Neutrophil (primary cell): ENCODE data around the gene PLCG1.

Experiments used
- H3K27ac ChIP-seq: fragments of 200-600 bp; sonication (generic); 2 replicates; pipeline ENCODE4 v1.5.1; 2016; ENCODE audit warnings: mild to moderate bottlenecking, moderate library complexity
- H3K27me3 ChIP-seq: fragments of 200-600 bp; sonication (generic); 2 replicates; pipeline ENCODE4 v1.6.0; 2016; ENCODE audit warnings: mild to moderate bottlenecking
- H3K36me3 ChIP-seq: fragments of 200-600 bp; sonication (generic); 2 replicates; pipeline ENCODE4 v1.5.1; 2017
- H3K4me1 ChIP-seq, 2 experiments: fragments of 200-600 bp in 1 of 2; sonication (generic) in 1 of 2; 1 replicate in 1 of 2; 2 replicates in 1 of 2; pipeline versions ENCODE4 v1.5.1 to v1.6.1; 2013 to 2016; ENCODE audit warnings: low read depth in 1 of 2, low read length in 1 of 2, mild to moderate bottlenecking in 1 of 2, moderate library complexity in 1 of 2; ENCODE audit not compliant: control insufficient read depth in 1 of 2, insufficient read depth in 1 of 2
- H3K4me3 ChIP-seq, 2 experiments: fragments of 200-600 bp in 1 of 2; sonication (generic) in 1 of 2; 1 replicate in 1 of 2; 2 replicates in 1 of 2; pipeline ENCODE4 v1.5.1; 2013 to 2016; ENCODE audit warnings: low read depth in 1 of 2, low read length in 1 of 2, mild to moderate bottlenecking in 1 of 2, moderate library complexity in 1 of 2
- H3K9me3 ChIP-seq: fragments of 200-600 bp; sonication (generic); 2 replicates; pipeline ENCODE4 v1.5.1; 2016
- TF ChIP-seq, protein P1 (sequence below): fragments of 200-600 bp; sonication (generic); IDR thresholded peaks from 2 replicates; pipeline ENCODE4 v1.5.1; 2016; ENCODE audit warnings: antibody characterized with exemption

The PLCG1 gene

DNA sequence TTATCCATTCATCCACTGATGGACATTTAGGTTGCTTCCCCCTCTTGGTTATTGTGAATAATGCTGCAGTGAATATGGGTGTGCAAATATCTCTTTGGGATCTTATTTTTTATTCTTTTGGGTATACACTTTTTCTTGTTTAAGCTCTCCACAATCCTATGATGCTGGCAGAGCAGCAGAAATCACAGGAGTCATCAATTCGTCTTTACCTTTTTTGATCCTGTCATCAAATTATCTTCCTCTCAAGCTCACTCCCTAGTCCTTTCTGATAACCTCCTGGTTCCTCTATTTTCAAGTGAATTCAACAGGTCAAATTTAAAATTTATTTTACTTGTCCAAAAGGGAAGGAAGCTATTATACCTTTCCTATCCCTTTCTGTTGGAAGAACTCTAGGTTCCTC, 89.1 kb downstream of the PLCG1 start:
- no peaks in the 10 kb centered on the region for H3K36me3 ChIP-seq
- H3K9me3 ChIP-seq = no peaks in the 10 kb centered on the region
- no peak overlapping the region for H3K27ac ChIP-seq
- H3K4me1 ChIP-seq = no peaks in the 10 kb centered on the region
- H3K27me3 ChIP-seq = no peaks in the 10 kb centered on the region
- no peak overlapping the region for H3K4me3 ChIP-seq
- TF ChIP-seq, protein P1, sequence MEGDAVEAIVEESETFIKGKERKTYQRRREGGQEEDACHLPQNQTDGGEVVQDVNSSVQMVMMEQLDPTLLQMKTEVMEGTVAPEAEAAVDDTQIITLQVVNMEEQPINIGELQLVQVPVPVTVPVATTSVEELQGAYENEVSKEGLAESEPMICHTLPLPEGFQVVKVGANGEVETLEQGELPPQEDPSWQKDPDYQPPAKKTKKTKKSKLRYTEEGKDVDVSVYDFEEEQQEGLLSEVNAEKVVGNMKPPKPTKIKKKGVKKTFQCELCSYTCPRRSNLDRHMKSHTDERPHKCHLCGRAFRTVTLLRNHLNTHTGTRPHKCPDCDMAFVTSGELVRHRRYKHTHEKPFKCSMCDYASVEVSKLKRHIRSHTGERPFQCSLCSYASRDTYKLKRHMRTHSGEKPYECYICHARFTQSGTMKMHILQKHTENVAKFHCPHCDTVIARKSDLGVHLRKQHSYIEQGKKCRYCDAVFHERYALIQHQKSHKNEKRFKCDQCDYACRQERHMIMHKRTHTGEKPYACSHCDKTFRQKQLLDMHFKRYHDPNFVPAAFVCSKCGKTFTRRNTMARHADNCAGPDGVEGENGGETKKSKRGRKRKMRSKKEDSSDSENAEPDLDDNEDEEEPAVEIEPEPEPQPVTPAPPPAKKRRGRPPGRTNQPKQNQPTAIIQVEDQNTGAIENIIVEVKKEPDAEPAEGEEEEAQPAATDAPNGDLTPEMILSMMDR = no peak
